ENCODE results near the gene CDK15. TPM values are rescaled to one million over a fixed set of nuclear protein-coding genes. Genes with fewer than 3 reads are reported as not detected.
"Not testable (repeated sequence)": the region's sequence is repeated elsewhere in the genome, so short reads cannot be mapped to it uniquely, and the experiment has no call there.

Gene CDK15
- total RNA-seq, 1 experiment from 2014 or later = not detected

DNA sequence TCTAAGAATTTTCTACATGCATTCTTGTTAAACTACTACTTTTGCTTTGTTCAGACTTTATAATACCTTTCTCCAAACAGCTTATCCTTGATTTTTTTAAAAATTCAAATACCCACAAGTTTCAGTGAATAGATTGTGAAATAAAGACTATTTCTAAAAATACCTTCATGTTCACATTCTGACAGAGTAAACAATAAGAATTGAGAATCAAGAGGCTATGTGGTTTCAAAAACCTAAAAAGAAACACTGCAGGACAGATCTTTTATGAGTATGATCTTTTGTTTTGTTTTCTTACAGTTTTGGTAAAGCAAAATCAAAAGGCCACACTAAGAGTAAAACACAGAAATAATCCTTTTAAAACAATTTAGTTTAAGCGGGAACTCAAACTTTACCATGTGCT, 46.8 kb upstream of the CDK15 start:
- Histone ChIP-seq H3K4me1 (replicated peaks; ENCODE audit: insufficient read depth) (no peaks in the 10 kb centered on the region), H3F3A (ENCODE audit: insufficient read depth, low read depth) (0 out of 2 replicates have a peak, but pooled peaks cover 3% of the 10 kb centered on the region), H4K20me1 (ENCODE audit: insufficient read depth) (no peaks in the 10 kb centered on the region), H3K4me3 (no peak overlapping the region), H3K27ac (no peak overlapping the region), H3K4me2 (no peak overlapping the region), H3K36me3 (ENCODE audit: low read depth) (0 out of 2 replicates have a peak, but pooled peaks cover 3% of the 10 kb centered on the region), H2AFZ (no peak overlapping the region), H3K27me3 (ENCODE audit: insufficient read depth, low read depth) (no peaks in the 10 kb centered on the region), H3K9me2 (ENCODE audit: insufficient read depth) (no peaks in the 10 kb centered on the region), H3K79me2 (ENCODE audit: low read depth) (no peaks in the 10 kb centered on the region), H3K9me3 (ENCODE audit: insufficient read depth, low read depth) (no peaks in the 10 kb centered on the region)
- POLR2A ChIA-PET (ENCODE audit: unreplicated experiment) = no interaction called here
- CTCF ChIA-PET = no interaction called here
- intact Hi-C loops (cut with micrococcal nuclease; ENCODE audit: unreplicated experiment) = no loop called here
- TF ChIP-seq, protein P1, sequence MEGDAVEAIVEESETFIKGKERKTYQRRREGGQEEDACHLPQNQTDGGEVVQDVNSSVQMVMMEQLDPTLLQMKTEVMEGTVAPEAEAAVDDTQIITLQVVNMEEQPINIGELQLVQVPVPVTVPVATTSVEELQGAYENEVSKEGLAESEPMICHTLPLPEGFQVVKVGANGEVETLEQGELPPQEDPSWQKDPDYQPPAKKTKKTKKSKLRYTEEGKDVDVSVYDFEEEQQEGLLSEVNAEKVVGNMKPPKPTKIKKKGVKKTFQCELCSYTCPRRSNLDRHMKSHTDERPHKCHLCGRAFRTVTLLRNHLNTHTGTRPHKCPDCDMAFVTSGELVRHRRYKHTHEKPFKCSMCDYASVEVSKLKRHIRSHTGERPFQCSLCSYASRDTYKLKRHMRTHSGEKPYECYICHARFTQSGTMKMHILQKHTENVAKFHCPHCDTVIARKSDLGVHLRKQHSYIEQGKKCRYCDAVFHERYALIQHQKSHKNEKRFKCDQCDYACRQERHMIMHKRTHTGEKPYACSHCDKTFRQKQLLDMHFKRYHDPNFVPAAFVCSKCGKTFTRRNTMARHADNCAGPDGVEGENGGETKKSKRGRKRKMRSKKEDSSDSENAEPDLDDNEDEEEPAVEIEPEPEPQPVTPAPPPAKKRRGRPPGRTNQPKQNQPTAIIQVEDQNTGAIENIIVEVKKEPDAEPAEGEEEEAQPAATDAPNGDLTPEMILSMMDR (conservative IDR thresholded peaks at IDR 0.05) = no peak
- DNase-seq = no peak
- BruUV-seq (replicated peaks) = no TSS peak

DNA sequence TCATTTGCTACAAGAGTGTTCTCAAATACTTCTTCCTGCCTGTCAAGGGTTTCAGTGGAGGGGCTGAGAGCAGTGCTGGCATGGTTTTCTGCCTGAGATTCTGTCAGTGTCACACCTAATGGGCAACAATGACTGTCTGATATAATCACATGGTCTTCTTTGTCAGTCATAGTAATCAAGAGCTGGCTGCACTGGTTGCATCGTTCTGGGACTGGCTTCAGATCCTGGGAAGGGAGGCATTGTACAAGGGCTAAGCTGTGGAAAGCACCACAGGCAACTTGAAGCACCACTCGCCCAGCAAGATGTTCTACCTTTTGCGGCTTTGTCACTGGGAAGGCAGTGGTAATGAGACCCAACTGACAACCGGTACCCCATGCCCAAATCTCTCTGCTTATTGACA, 45.2 kb upstream of the CDK15 start:
- Histone ChIP-seq H3K4me2 (no peak overlapping the region), H3K27me3 (ENCODE audit: insufficient read depth, low read depth) (no peaks in the 10 kb centered on the region), H3K36me3 (ENCODE audit: low read depth) (0 out of 2 replicates have a peak, but pooled peaks cover 3% of the 10 kb centered on the region), H2AFZ (no peak overlapping the region), H3K9me2 (ENCODE audit: insufficient read depth) (no peaks in the 10 kb centered on the region), H3K79me2 (ENCODE audit: low read depth) (no peaks in the 10 kb centered on the region), H4K20me1 (ENCODE audit: insufficient read depth) (no peaks in the 10 kb centered on the region), H3K27ac (no peak overlapping the region), H3F3A (ENCODE audit: insufficient read depth, low read depth) (0 out of 2 replicates have a peak, but pooled peaks cover 3% of the 10 kb centered on the region), H3K4me3 (no peak overlapping the region), H3K9me3 (ENCODE audit: insufficient read depth, low read depth) (no peaks in the 10 kb centered on the region), H3K4me1 (replicated peaks; ENCODE audit: insufficient read depth) (no peaks in the 10 kb centered on the region)
- CTCF ChIA-PET = no interaction called here
- TF ChIP-seq EZH2 (IDR thresholded peaks at IDR 0.05; ENCODE audit: low read depth) = no peak
- TF ChIP-seq, protein P1 (conservative IDR thresholded peaks at IDR 0.05) = no peak
- intact Hi-C loops (cut with micrococcal nuclease; ENCODE audit: unreplicated experiment) = no loop called here
- DNase-seq = no peak
- POLR2A ChIA-PET (ENCODE audit: unreplicated experiment) = no interaction called here
- no TSS peak for BruUV-seq (replicated peaks)

DNA sequence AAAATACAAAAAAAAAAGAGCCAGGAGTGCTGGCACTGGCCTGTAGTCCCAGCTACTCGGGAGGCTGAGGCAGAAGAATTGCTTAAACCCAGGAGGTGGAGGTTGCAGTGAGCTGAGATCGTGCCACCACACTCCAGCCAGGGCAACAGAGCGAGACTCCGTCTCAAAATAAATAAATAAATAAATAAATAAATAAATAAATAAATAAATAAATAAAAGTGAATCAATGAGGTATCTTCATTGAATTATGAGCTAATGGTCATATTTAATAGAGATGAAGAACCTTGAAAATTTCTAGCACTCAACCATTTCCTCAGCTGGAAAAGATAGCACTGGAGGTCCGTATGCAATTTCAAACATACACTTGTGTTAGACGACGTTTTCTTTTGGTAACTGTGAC, 41.9 kb upstream of the CDK15 start:
- H2AFZ ChIP-seq; H3K79me2 ChIP-seq (ENCODE audit: low read depth); H3K4me3 ChIP-seq; intact Hi-C loops (cut with micrococcal nuclease; ENCODE audit: unreplicated experiment); H3K27me3 ChIP-seq (ENCODE audit: insufficient read depth, low read depth); H3K36me3 ChIP-seq (ENCODE audit: low read depth); H3K4me2 ChIP-seq; BruUV-seq (replicated peaks); H3F3A ChIP-seq (ENCODE audit: insufficient read depth, low read depth); H3K4me1 ChIP-seq (replicated peaks; ENCODE audit: insufficient read depth); H3K9me3 ChIP-seq (ENCODE audit: insufficient read depth, low read depth); H3K27ac ChIP-seq; H4K20me1 ChIP-seq (ENCODE audit: insufficient read depth); DNase-seq; CTCF ChIA-PET; H3K9me2 ChIP-seq (ENCODE audit: insufficient read depth): not testable (repeated sequence)
- POLR2A ChIA-PET (ENCODE audit: unreplicated experiment) = interaction anchor here (0.5 to 0.6 kb wide), 2 partner anchors 15 to 20 kb away, joined by 5 to 18 read pairs; no protein-coding TSS in a partner anchor

DNA sequence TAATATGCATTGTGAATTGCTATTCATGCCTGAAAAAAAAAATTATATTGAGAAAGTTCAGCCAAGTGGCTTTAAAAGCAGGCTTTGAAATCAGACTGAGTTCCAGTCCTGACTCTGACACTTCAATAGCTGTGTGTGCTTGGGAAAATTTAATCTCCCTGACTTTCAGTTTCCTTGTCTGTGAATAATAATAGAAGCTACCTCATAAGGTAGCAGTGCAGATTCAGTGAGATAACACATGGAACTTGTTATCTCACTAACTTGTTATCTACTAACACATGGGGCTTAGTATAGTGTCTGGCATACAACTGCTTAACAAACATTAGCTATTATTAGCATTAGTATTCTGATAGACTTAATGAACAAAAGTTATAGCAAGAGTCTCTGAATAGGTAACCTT, 40.5 kb upstream of the CDK15 start:
- ChIA-PET CTCF (no interaction called here), POLR2A (ENCODE audit: unreplicated experiment) (no interaction called here)
- H3F3A ChIP-seq (ENCODE audit: insufficient read depth, low read depth) = no peaks in the 10 kb centered on the region
- H3K36me3 ChIP-seq (ENCODE audit: low read depth) = no peaks in the 10 kb centered on the region
- H3K9me2 ChIP-seq (ENCODE audit: insufficient read depth) = no peaks in the 10 kb centered on the region
- no peak overlapping the region for H3K4me3 ChIP-seq
- DNase-seq = no peak
- H3K79me2 ChIP-seq (ENCODE audit: low read depth) = peaks cover 3% of the 10 kb centered on the region; the same call in 1 of the 2 replicates
- H4K20me1 ChIP-seq (ENCODE audit: insufficient read depth) = no peaks in the 10 kb centered on the region; the same call in 1 of the 2 replicates
- no peak overlapping the region for H2AFZ ChIP-seq
- H3K4me1 ChIP-seq (replicated peaks; ENCODE audit: insufficient read depth) = no peaks in the 10 kb centered on the region
- H3K27ac ChIP-seq = no peak overlapping the region
- H3K4me2 ChIP-seq = no peak overlapping the region
- intact Hi-C loops (cut with micrococcal nuclease; ENCODE audit: unreplicated experiment) = no loop called here
- H3K9me3 ChIP-seq (ENCODE audit: insufficient read depth, low read depth) = no peaks in the 10 kb centered on the region
- H3K27me3 ChIP-seq (ENCODE audit: insufficient read depth, low read depth) = no peaks in the 10 kb centered on the region
- TF ChIP-seq, protein P1 (conservative IDR thresholded peaks at IDR 0.05) = no peak
- no peak for TF ChIP-seq EZH2 (IDR thresholded peaks at IDR 0.05; ENCODE audit: low read depth)
- no TSS peak for BruUV-seq (replicated peaks)

Data from PC-9 (cell line).